DOHH2 (cell line): ENCODE measurements around the gene MAML2.

Experiments used
- H3F3A ChIP-seq: fragments of 200-600 bp; sonication (generic), shearing (Covaris generic); 2 replicates; pipeline ENCODE4 v1.6.0; 2016; ENCODE audit warnings: antibody characterized with exemption, mild to moderate bottlenecking; ENCODE audit not compliant: control insufficient read depth, insufficient read depth
- H3K27ac ChIP-seq: fragments of 200-600 bp; sonication (generic); 2 replicates; pipeline ENCODE4 v1.5.1; 2014; ENCODE audit warnings: low read depth, mild to moderate bottlenecking, low read length, moderate library complexity
- H3K27me3 ChIP-seq: fragments of 200-600 bp; sonication (generic); 2 replicates; pipeline ENCODE4 v1.6.1; 2014; ENCODE audit warnings: mild to moderate bottlenecking, low read length, mixed read lengths; ENCODE audit not compliant: control insufficient read depth
- H3K36me3 ChIP-seq: fragments of 200-600 bp; sonication (generic); 2 replicates; pipeline ENCODE4 v1.6.1; 2014; ENCODE audit warnings: mild to moderate bottlenecking, low read length, moderate library complexity, mixed read lengths; ENCODE audit not compliant: control insufficient read depth
- H3K4me1 ChIP-seq: fragments of 200-600 bp; sonication (generic); 2 replicates; pipeline ENCODE4 v1.6.1; 2014; ENCODE audit warnings: mild to moderate bottlenecking, low read length, mixed read lengths; ENCODE audit not compliant: control insufficient read depth
- H3K4me2 ChIP-seq: fragments of 200-600 bp; sonication (generic); 2 replicates; pipeline ENCODE4 v1.6.0; 2014; ENCODE audit warnings: mild to moderate bottlenecking, low read length, moderate library complexity
- H3K4me3 ChIP-seq: fragments of 200-600 bp; sonication (generic); 2 replicates; pipeline ENCODE4 v1.5.1; 2014; ENCODE audit warnings: mild to moderate bottlenecking, low read length, mixed read lengths
- H3K79me2 ChIP-seq: fragments of 200-600 bp; sonication (generic); 2 replicates; pipeline ENCODE4 v1.6.1; 2014; ENCODE audit warnings: mild to moderate bottlenecking, low read length, mixed read lengths; ENCODE audit not compliant: control insufficient read depth
- H3K9me2 ChIP-seq: fragments of 200-600 bp; sonication (generic); replicated peaks from 2 replicates; pipeline ENCODE4 v1.6.1; 2014; ENCODE audit warnings: mild to moderate bottlenecking, low read length, mixed read lengths; ENCODE audit not compliant: control insufficient read depth
- H3K9me3 ChIP-seq: fragments of 200-600 bp; sonication (generic); 2 replicates; pipeline ENCODE4 v1.6.1; 2014; ENCODE audit warnings: antibody characterized with exemption, low read length, mixed read lengths; ENCODE audit not compliant: control insufficient read depth, insufficient read depth
- H4K20me1 ChIP-seq: fragments of 200-600 bp; sonication (generic); 2 replicates; pipeline ENCODE4 v1.6.0; 2014; ENCODE audit warnings: low read depth, mild to moderate bottlenecking, antibody characterized with exemption, low read length, moderate library complexity; ENCODE audit not compliant: control insufficient read depth, insufficient read depth
- EZH2phosphoT487 ChIP-seq: fragments of 200-600 bp; sonication (generic); IDR thresholded peaks from 2 replicates; pipeline ENCODE4 v1.6.1; 2017; ENCODE audit warnings: borderline replicate concordance, mild to moderate bottlenecking, antibody characterized with exemption, low read length, moderate library complexity, mixed read lengths
- TF ChIP-seq, protein P1 (sequence below): fragments of 200-600 bp; sonication (generic); IDR thresholded peaks from one replicate; pipeline ENCODE4 v1.5.1; 2014; ENCODE audit warnings: antibody characterized with exemption, mild to moderate bottlenecking, low read depth, low read length; ENCODE audit not compliant: poor library complexity, severe bottlenecking

MAML2 gene

GRCh38 chr11:95944623-95945022, 398.4 kb downstream of the MAML2 start:
- no peaks in the 10 kb centered on the region for H3F3A ChIP-seq
- no peak overlapping the region for H3K4me2 ChIP-seq
- no peaks in the 10 kb centered on the region for H3K27me3 ChIP-seq
- no peaks in the 10 kb centered on the region for H3K79me2 ChIP-seq
- TF ChIP-seq EZH2phosphoT487, result no peak
- TF ChIP-seq, protein P1, sequence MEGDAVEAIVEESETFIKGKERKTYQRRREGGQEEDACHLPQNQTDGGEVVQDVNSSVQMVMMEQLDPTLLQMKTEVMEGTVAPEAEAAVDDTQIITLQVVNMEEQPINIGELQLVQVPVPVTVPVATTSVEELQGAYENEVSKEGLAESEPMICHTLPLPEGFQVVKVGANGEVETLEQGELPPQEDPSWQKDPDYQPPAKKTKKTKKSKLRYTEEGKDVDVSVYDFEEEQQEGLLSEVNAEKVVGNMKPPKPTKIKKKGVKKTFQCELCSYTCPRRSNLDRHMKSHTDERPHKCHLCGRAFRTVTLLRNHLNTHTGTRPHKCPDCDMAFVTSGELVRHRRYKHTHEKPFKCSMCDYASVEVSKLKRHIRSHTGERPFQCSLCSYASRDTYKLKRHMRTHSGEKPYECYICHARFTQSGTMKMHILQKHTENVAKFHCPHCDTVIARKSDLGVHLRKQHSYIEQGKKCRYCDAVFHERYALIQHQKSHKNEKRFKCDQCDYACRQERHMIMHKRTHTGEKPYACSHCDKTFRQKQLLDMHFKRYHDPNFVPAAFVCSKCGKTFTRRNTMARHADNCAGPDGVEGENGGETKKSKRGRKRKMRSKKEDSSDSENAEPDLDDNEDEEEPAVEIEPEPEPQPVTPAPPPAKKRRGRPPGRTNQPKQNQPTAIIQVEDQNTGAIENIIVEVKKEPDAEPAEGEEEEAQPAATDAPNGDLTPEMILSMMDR, result no peak
- H3K36me3 ChIP-seq, result no peaks in the 10 kb centered on the region
- H3K27ac ChIP-seq, result no peak overlapping the region
- H3K4me1 ChIP-seq, result no peaks in the 10 kb centered on the region
- H4K20me1 ChIP-seq, result no peaks in the 10 kb centered on the region
- peaks cover 29% of the 10 kb centered on the region; the same call in 1 of the 2 replicates for H3K9me3 ChIP-seq
- no peaks in the 10 kb centered on the region for H3K9me2 ChIP-seq
- no peak overlapping the region for H3K4me3 ChIP-seq

- Histone ChIP-seq H3K4me2 (no peak overlapping the region), H3F3A (no peaks in the 10 kb centered on the region), H3K4me1 (no peaks in the 10 kb centered on the region), H3K79me2 (no peaks in the 10 kb centered on the region), H3K36me3 (no peaks in the 10 kb centered on the region), H3K4me3 (no peak overlapping the region), H3K9me3 (peaks cover 29% of the 10 kb centered on the region; the same call in 1 of the 2 replicates), H4K20me1 (no peaks in the 10 kb centered on the region), H3K9me2 (no peaks in the 10 kb centered on the region), H3K27ac (no peak overlapping the region), H3K27me3 (no peaks in the 10 kb centered on the region)
- TF ChIP-seq, protein P1, result no peak
- no peak for TF ChIP-seq EZH2phosphoT487
Observed at GRCh38 chr11:95943546-95943945, 399.4 kb downstream of the MAML2 start.

GRCh38 chr11:95939091-95939490, 403.9 kb downstream of the MAML2 start:
- Histone ChIP-seq H4K20me1 (no peaks in the 10 kb centered on the region), H3F3A (no peaks in the 10 kb centered on the region), H3K27ac (no peak overlapping the region), H3K27me3 (no peaks in the 10 kb centered on the region), H3K4me1 (no peaks in the 10 kb centered on the region), H3K36me3 (no peaks in the 10 kb centered on the region), H3K9me2 (no peaks in the 10 kb centered on the region), H3K9me3 (peaks cover 6% of the 10 kb centered on the region; the same call in 1 of the 2 replicates), H3K4me2 (no peak overlapping the region), H3K4me3 (no peak overlapping the region), H3K79me2 (no peaks in the 10 kb centered on the region)
- no peak for TF ChIP-seq EZH2phosphoT487
- TF ChIP-seq, protein P1, result no peak

- Histone ChIP-seq H3K27me3 (peaks cover 2% of the 10 kb centered on the region; the same call in 1 of the 2 replicates), H3K27ac (no peak overlapping the region), H3K79me2 (no peaks in the 10 kb centered on the region), H3K4me2 (no peak overlapping the region), H3F3A (no peaks in the 10 kb centered on the region), H4K20me1 (no peaks in the 10 kb centered on the region), H3K4me1 (no peaks in the 10 kb centered on the region), H3K9me3 (no peaks in the 10 kb centered on the region), H3K36me3 (no peaks in the 10 kb centered on the region), H3K4me3 (no peak overlapping the region), H3K9me2 (no peaks in the 10 kb centered on the region)
- TF ChIP-seq, protein P1, result no peak
- TF ChIP-seq EZH2phosphoT487, result no peak
Observed at GRCh38 chr11:95937358-95937757, 405.6 kb downstream of the MAML2 start.
